GM19395 (cell line): ENCODE measurements around the gene KRTAP12-3.

ENCODE experiments used
- ATAC-seq: cut with Tn5 transposase; IDR thresholded peaks from one replicate; pipeline ENCODE4 v1.9.1; 2021; ENCODE audit warnings: mild to moderate bottlenecking, moderate library complexity; ENCODE audit not compliant: unreplicated experiment

KRTAP12-3 gene

DNA sequence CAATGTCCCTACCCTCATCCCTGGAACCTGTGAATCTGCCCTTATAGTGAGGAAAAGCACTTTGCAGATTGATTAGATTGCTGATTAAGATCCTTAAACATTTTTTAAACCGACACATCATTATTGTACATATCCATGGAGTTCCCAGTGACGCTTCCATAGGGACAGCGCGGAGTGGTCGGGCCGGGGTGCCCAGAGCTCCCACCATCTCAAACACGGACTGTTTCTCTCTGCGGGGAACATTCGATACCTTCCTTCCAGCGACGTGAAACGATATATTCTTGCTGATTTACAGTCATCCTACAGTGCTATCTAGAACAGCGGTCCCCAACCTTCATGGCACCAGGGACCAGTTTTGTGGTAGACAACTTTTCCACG, 43.3 kb downstream of the KRTAP12-3 start:
- ATAC-seq, result no peak

DNA sequence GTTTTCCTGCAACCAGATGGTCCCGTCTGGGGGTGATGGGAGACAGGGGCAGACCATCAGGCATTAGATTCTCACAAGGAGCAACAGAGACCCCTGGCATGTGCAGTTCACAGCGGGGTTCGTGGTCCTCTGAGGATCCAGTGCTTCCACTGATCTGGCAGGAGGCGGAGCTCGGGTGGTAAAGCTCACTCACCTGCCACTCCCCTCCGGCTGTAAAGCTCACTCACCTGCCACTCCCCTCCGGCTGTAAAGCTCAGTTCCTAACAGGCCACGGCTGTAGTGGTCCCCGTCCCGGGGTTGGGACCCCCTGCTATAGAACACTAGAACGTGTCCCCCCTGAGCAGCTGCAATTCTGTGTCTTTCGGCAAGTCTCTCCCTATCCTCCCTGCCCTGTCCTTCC, 43.8 kb downstream of the KRTAP12-3 start:
- no peak for ATAC-seq

DNA sequence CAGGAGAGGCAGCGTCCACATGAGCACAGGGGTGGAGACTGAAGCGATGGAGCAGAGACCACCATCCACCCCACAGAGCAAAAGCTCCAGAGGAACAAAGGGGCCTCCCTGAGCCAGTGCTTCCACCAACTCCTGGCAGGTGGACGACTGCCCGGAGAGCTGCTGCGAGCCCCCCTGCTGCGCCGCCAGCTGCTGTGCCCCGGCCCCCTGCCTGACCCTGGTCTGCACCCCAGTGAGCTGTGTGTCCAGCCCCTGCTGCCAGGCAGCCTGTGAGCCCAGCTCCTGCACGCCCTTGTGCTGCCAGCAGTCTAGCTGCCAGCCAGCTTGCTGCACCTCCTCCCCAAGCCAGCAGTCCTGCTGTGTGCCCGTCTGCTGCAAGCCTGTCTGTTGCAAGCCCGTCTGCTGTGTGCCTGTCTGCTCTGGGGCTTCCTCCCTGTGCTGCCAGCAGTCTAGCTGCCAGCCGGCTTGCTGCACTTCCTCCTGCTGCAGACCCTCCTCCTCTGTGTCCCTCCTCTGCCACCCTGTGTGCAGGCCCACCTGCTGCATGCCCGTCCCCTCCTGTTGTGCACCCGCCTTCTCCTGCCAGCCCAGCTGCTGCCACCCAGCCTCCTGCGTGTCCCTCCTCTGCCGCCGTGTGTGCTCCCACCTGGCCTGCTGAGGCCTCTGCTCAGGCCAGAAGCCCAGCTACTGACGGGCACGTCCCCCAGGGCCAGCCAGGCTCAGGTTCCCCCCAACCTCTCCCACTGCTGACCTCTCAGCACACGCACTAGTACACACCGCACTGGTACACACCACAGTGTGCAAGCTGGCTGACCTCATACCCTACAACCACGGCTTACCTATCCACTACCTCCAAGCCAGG, 44.6 kb downstream of the KRTAP12-3 start:
- ATAC-seq, result no peak

DNA sequence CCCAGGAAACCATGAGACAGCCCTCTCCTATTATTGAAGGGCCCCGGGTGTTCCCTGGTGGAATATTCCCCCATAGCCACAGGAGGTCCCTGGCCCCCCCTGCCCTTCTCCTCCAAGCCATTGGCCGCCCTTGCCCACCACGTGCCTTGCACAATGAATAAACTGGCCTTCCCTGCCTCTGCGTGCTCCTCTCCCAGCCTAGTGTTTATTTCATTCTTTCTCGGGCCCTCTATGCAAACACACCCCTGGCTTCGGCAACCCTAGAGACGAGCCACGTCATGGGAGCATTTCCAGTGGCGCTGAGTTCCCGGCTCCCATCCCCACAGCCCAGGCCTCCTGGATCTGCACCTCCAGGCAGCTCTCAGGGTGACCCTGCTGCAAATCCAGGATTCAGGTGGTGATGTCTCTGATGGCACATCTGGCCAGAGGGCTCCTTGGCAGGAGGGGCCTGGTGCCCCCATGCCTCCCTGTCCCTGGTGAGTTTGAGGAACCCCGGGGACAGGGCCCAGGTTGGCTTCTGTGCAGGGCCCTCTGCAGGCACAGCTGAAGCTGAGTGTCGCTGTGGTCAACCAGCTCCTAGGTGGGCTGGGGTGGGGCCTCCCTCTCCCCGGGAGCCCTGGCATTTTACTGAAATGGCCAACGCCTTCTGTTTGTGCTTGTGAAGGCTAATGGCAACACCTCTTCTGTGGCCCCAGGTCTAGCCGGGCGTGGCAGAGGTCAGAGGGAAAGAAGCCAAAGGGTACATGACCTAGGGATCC, 45.4 kb downstream of the KRTAP12-3 start:
- no peak for ATAC-seq

DNA sequence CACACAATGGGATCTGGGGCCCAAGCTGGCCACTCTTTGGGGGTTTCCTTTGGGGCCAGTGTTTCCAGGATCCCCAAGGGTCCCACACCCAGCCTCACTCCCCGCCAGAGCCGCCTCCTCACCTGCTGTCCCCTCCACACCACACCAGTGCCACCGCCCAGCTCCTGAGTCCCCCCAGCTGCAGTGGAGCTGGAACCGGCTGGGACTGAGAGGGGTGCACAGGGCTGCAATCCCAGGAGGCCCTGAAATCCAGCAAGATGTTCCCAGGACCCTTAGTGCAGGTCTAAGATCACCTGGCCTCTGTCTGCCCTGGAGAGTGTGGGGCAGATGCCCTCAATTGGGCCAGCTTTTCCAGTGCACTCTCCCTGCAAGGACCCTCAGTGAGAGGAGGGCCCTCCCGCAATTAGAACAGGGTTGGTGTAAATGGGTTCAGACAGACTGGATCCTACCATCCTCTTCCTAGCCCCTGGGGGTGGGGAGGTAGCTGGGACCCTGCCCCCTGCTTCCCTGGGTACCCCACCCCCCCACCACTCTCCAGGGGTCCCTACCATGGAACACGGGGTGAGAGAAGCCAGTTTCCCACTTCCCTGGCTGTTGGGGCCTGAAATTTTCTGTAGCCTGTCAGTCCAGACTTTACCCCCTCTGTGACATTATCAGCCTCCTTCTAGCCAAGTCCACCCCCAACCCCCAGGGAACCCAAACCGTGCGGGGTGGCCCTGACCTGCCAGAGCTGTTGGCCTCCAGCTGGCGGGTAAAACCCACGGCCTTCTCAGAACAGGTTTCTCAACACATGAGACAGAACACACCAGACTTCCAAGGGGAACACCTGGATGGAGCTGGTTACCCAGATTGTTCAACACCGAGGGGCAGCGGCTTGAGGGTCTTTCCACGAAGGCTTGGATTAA, 46.3 kb downstream of the KRTAP12-3 start:
- ATAC-seq, result no peak

DNA sequence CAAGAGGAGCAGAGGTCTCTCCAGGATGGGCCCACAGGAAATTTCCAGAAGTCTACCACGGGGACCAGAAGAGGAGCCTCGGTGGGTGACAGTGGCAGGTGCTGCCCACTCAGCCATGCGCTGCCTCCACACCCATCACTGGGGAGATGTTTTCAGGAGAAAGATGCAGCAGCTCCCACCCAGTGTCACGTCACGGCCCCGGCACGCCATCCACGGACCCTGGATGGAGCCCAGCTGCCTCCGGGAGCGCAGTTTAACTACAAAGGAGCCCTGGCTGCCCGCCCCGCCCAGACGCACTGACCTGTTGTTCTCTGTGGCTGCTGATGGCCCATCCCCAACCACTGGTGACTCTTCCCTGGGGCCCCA, 46.9 kb downstream of the KRTAP12-3 start:
- no peak for ATAC-seq

DNA sequence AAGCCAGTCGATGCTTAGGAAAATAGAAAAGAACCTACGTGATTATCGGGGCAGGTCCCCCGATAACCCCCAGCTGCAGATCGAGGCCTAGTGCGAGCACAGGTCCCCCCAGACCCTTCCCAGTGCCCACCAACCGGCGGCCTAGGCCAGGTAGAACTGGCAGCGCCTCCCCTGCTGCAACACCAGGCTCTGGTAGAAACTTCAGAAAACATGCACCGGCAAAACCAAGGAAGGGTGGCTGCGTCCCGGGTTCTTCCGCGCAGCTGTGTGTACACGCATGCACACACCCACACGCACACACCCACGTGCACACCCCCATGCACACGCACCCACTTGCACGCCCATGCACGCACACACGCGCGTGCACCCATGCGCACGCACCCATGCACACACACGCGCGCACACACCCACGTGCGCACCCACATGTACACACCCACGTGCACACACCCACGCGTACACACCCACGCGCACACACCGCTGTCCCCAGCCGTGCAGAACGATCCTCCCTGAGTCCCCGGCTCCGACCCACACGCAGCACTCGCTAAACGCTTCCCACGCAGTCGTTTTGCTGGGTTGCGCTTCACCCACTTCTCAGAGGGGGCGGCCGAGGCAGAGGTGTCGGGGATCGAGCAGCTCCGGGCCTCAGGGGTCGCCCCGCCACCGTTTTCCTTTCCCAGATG, 48.4 kb downstream of the KRTAP12-3 start:
- no peak for ATAC-seq

DNA sequence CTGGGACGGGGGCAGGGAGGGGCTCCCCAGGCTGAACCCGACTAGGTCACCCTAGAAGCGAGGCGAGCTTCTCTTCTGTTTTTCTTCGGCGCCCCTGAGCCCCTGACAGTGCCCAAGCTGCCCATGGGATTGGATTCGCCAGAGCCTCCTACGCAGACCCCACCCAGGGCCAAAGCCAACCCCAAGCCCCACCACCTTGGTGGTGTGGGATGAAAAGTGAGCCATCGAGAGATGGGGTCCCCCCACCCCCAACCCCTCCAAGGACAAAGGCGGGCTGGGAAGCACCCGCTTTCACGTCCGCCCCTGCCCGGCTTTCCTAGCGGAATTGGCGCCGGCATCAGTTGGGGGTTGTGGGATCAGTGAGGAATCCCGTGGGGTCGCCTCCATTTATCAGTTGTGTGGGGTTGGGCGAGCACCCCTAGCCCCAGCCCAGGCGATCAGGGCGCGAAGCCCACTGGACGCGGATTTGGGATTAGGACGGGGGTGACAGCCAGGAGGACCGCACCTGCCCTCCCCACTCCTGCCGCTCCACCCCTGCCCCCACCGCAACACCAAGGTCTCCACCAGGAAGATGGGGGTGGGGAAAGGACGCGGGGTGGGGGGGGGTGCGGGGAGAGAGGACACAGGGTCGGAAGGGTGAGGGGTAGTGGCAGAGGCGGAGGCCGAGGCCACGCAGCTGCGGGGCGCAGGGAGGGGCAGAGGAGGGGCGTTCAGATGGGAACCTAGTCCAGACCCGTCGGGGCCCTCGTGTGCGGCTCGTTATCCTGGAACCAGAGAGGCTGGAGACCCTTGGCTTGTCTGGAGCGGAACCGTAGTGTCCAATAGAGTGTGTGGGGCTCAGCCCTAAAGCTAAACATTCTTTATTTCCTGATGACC, 49.2 kb downstream of the KRTAP12-3 start:
- ATAC-seq, result no peak
